ENCODE measurements around the gene DUSP2.

DNA sequence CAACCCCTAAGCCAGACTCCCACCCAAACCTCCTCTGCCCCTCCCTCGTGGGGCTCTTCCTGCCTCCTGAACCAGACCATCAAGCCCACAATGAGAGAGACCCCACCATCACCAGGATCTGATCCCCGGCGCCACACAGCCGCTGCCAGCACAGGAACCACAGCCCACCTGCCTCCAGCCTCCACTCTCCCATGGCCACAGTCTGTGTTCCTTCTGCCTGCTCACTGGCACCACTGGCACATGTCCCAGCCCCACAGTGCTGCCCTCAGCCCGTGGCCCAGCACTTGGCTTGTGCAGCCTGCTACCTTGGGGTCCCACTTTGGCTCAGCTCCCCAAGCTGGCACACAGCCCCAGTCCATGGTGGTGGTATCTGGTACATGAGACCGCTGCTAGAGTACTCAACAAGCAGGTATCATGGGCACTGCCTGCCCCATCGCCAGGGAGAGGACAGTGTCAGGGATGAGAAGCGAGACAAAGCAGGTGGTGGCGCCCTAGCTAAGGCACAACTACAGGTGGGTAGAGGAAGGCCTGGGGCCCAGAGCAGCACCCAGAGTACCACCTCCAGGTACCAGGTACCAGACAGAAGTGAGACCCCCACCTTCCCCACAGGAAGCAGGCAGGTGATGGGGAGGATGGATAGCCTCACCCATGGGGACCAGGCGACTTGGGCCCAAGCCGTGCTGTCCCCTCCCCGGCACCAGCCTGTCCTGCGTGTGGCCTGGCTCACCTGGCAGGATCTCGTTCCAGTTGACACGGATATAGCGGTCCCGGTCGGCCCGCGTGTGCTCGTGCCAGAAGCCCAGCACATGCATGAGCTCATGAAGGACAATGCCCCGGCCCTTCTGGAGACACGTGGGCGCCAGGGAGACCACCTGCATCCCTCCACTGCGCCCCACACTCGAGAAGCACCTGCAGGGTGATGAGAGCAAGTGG, 13.2 kb downstream of the DUSP2 start:
- TF ChIP-seq, protein P1, sequence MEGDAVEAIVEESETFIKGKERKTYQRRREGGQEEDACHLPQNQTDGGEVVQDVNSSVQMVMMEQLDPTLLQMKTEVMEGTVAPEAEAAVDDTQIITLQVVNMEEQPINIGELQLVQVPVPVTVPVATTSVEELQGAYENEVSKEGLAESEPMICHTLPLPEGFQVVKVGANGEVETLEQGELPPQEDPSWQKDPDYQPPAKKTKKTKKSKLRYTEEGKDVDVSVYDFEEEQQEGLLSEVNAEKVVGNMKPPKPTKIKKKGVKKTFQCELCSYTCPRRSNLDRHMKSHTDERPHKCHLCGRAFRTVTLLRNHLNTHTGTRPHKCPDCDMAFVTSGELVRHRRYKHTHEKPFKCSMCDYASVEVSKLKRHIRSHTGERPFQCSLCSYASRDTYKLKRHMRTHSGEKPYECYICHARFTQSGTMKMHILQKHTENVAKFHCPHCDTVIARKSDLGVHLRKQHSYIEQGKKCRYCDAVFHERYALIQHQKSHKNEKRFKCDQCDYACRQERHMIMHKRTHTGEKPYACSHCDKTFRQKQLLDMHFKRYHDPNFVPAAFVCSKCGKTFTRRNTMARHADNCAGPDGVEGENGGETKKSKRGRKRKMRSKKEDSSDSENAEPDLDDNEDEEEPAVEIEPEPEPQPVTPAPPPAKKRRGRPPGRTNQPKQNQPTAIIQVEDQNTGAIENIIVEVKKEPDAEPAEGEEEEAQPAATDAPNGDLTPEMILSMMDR (IDR thresholded peaks at IDR 0.05; ENCODE audit: low read length) = no peak
- no peak for TF ChIP-seq EZH2 (IDR thresholded peaks at IDR 0.05; ENCODE audit: borderline replicate concordance, low read length)

Data from OCI-LY1 (cell line).